ENCODE measurements around the gene HIGD2A. TPM values are rescaled to one million over a fixed set of nuclear protein-coding genes. Genes with fewer than 3 reads are reported as not detected.

HIGD2A gene
- total and polyA plus RNA-seq, 2 of the 13 experiments (the other 11 are each of a cell fraction or from before 2014, with no cell fraction given) = 89.2 to 146 TPM

DNA sequence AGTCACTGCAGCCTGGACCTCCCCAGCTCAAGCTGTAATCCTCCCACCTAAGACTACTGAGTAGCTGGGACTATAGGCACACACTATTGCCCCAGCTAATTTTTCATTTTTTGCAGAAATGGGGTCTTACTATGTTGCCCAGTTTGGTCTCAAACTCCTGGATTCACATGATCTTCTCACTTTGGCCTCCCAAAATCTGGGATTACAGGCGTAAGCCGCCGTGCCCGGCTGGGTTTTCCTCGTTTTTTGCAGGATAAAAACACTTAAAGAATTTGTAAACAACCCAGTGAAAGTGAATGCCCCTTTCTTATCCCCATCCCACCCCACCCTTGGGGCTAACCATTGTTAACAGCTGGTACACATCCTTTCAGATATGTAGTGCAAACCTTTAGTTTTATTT is 20.0 kb downstream of the HIGD2A start:
- in situ Hi-C loops (cut with HindIII; ENCODE audit: extremely low pct_ligation_motif_present, low pct_unique_long_range_greater_than_20kb) (no loop called here), intact Hi-C loops (cut with micrococcal nuclease; ENCODE audit: unreplicated experiment) (no loop called here)
- H3K4me2 ChIP-seq (ENCODE audit: low read depth, low read length) = no peak overlapping the region
- no peaks in the 10 kb centered on the region for H3K79me2 ChIP-seq (ENCODE audit: insufficient read depth, low read length)
- DNase-seq (ENCODE audit: low spot score) = no peak
- H3K4me1 ChIP-seq (ENCODE audit: insufficient read depth, low read length) = peaks cover 11% of the 10 kb centered on the region
- H3K36me3 ChIP-seq (replicated peaks in 1 of 2; ENCODE audit: control insufficient read depth in 1 of 2, insufficient read depth in 2 of 2, low read length in 2 of 2) = peaks cover 2 to 6% of the 10 kb centered on the region in 2 experiments; a peak in 4 of 5 replicates
- BruUV-seq (replicated peaks) = no TSS peak
- TF ChIP-seq, protein P1, sequence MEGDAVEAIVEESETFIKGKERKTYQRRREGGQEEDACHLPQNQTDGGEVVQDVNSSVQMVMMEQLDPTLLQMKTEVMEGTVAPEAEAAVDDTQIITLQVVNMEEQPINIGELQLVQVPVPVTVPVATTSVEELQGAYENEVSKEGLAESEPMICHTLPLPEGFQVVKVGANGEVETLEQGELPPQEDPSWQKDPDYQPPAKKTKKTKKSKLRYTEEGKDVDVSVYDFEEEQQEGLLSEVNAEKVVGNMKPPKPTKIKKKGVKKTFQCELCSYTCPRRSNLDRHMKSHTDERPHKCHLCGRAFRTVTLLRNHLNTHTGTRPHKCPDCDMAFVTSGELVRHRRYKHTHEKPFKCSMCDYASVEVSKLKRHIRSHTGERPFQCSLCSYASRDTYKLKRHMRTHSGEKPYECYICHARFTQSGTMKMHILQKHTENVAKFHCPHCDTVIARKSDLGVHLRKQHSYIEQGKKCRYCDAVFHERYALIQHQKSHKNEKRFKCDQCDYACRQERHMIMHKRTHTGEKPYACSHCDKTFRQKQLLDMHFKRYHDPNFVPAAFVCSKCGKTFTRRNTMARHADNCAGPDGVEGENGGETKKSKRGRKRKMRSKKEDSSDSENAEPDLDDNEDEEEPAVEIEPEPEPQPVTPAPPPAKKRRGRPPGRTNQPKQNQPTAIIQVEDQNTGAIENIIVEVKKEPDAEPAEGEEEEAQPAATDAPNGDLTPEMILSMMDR (CRISPR knock-in tag; IDR thresholded peaks at IDR 0.05) = no peak
- no peak for TF ChIP-seq TOE1 (CRISPR knock-in tag; IDR thresholded peaks at IDR 0.05)
- TF ChIP-seq MXD4 (CRISPR knock-in tag; IDR thresholded peaks at IDR 0.05) = no peak
- TF ChIP-seq SALL2 (CRISPR knock-in tag; IDR thresholded peaks at IDR 0.05) = no peak
- TF ChIP-seq GATAD2A (CRISPR knock-in tag; IDR thresholded peaks at IDR 0.05) = no peak
- no peak for TF ChIP-seq CREM (IDR thresholded peaks at IDR 0.05)
- no peak for TF ChIP-seq CREM (CRISPR knock-in tag; IDR thresholded peaks at IDR 0.05)
- no peak for TF ChIP-seq SSRP1 (CRISPR knock-in tag; IDR thresholded peaks at IDR 0.05)
- TF ChIP-seq BCL6 (CRISPR knock-in tag; IDR thresholded peaks at IDR 0.05) = no peak
- TF ChIP-seq ZNF768 (CRISPR knock-in tag; IDR thresholded peaks at IDR 0.05) = no peak
- no peak for TF ChIP-seq PRPF4 (IDR thresholded peaks at IDR 0.05; ENCODE audit: low read depth, low read length, poor library complexity, severe bottlenecking)
- TF ChIP-seq NR2F6 (IDR thresholded peaks at IDR 0.05) = no peak
- TF ChIP-seq NR2F6 (CRISPR knock-in tag; IDR thresholded peaks at IDR 0.05) = no peak
- TF ChIP-seq ZFP82 (CRISPR knock-in tag; IDR thresholded peaks at IDR 0.05; ENCODE audit: borderline replicate concordance) = no peak
- no peak for TF ChIP-seq THAP11 (CRISPR knock-in tag; IDR thresholded peaks at IDR 0.05)
- no peak for TF ChIP-seq ADNP (CRISPR knock-in tag; IDR thresholded peaks at IDR 0.05)
- no peak for TF ChIP-seq KMT2B (CRISPR knock-in tag; IDR thresholded peaks at IDR 0.05)
- no peak for TF ChIP-seq ZNF747 (CRISPR knock-in tag; IDR thresholded peaks at IDR 0.05; ENCODE audit: borderline replicate concordance)
- no peaks in the 10 kb centered on the region for H4K20me1 ChIP-seq (ENCODE audit: insufficient read depth, low read length)
- no peak overlapping the region for H3K4me3 ChIP-seq (replicated peaks in 1 of 3; ENCODE audit: insufficient read depth in 1 of 3, low read depth in 2 of 3, low read length in 3 of 3)
- FAIRE-seq = no peak
- H2AFZ ChIP-seq (ENCODE audit: low read length) = no peak overlapping the region
- H3K9ac ChIP-seq (ENCODE audit: insufficient read depth, low read depth, low read length) = no peak overlapping the region
- CTCF ChIA-PET (ENCODE audit: low intra/inter-chr PET ratio, low total read pairs) = no interaction called here
- no peak overlapping the region for H3K27ac ChIP-seq (ENCODE audit: extremely low read length, insufficient read depth, low read length)
- 90% methylated on average over 5 of the region's 5 CpGs for WGBS (ENCODE audit: low lambda C conversion rate)
- H3K9me3 ChIP-seq (ENCODE audit: low read length) = no peaks in the 10 kb centered on the region
- H3K27me3 ChIP-seq (ENCODE audit: control insufficient read depth in 1 of 2, insufficient read depth in 2 of 2, low read length in 2 of 2) = no peaks in the 10 kb centered on the region
- ATAC-seq = no peak
- POLR2A ChIA-PET = no interaction called here

All from HepG2 (cell line).